ENCODE measurements around the gene PLOD1.

Gene PLOD1

GRCh38 chr1:11934302-11935056 is at the start of gene PLOD1:
TSS of gene PLOD1 (plus strand) at chr1:11934717. CDS start at chr1:11934780, 63 bp downstream.
- DNase-seq: peak; percentile 88 to 96
- peaks cover 0 to 54% (median 41%) of the 10 kb centered on the region in 4 donors for H3K4me1 ChIP-seq
- intact Hi-C loops (cut with DNase I; ENCODE audit: low total_unique reads): no loop called here
- H3K27ac ChIP-seq: peak within 1 kb of the TSS; percentile 81 to 87
- H3K9me3 ChIP-seq: no peaks in the 10 kb centered on the region
- H3K27me3 ChIP-seq: no peaks in the 10 kb centered on the region
- no peak for TF ChIP-seq CTCF (IDR thresholded peaks at IDR 0.05)
- H3K36me3 ChIP-seq: no peaks in the 10 kb centered on the region
- H3K4me3 ChIP-seq: peak within 1 kb of the TSS; percentile 58 to 80

GRCh38 chr1:11885916-11886315 is 48.6 kb upstream of the PLOD1 start:
- H3K4me1 ChIP-seq: peaks cover 0 to 4% (median 2%) of the 10 kb centered on the region in 4 donors
- no peak for DNase-seq
- no peak overlapping the region for H3K27ac ChIP-seq
- no peaks in the 10 kb centered on the region for H3K9me3 ChIP-seq
- H3K4me3 ChIP-seq: no peak overlapping the region
- no peak for TF ChIP-seq CTCF (IDR thresholded peaks at IDR 0.05)
- intact Hi-C loops (cut with DNase I; ENCODE audit: low total_unique reads): no loop called here
- no peaks in the 10 kb centered on the region for H3K36me3 ChIP-seq
- peaks cover 0 to 9% of the 10 kb centered on the region in 2 donors for H3K27me3 ChIP-seq

- intact Hi-C loops (cut with DNase I; ENCODE audit: low total_unique reads): no loop called here
- TF ChIP-seq CTCF (IDR thresholded peaks at IDR 0.05): no peak
- peaks cover 0 to 7% of the 10 kb centered on the region in 2 donors for H3K27me3 ChIP-seq
- no peaks in the 10 kb centered on the region for H3K36me3 ChIP-seq
- no peak overlapping the region for H3K27ac ChIP-seq
- no peak overlapping the region for H3K4me3 ChIP-seq
- no peak for DNase-seq
- no peaks in the 10 kb centered on the region for H3K9me3 ChIP-seq
- H3K4me1 ChIP-seq: no peaks in the 10 kb centered on the region
These were observed 47.4 kb upstream of the PLOD1 start for GRCh38 chr1:11886986-11887665.

- no peaks in the 10 kb centered on the region for H3K9me3 ChIP-seq
- peaks cover 0 to 7% of the 10 kb centered on the region in 2 donors for H3K27me3 ChIP-seq
- no peak for TF ChIP-seq CTCF (IDR thresholded peaks at IDR 0.05)
- H3K4me1 ChIP-seq: no peaks in the 10 kb centered on the region
- no peak overlapping the region for H3K27ac ChIP-seq
- no peak overlapping the region for H3K4me3 ChIP-seq
- intact Hi-C loops (cut with DNase I; ENCODE audit: low total_unique reads): no loop called here
- DNase-seq: no peak
- no peaks in the 10 kb centered on the region for H3K36me3 ChIP-seq
These were observed 46.9 kb upstream of the PLOD1 start for GRCh38 chr1:11887666-11888007.

- no peak for DNase-seq
- peaks cover 0 to 8% of the 10 kb centered on the region in 2 donors for H3K27me3 ChIP-seq
- no peaks in the 10 kb centered on the region for H3K4me1 ChIP-seq
- no peaks in the 10 kb centered on the region for H3K9me3 ChIP-seq
- no peak overlapping the region for H3K4me3 ChIP-seq
- intact Hi-C loops (cut with DNase I; ENCODE audit: low total_unique reads): no loop called here
- H3K27ac ChIP-seq: no peak overlapping the region
- TF ChIP-seq CTCF (IDR thresholded peaks at IDR 0.05): no peak
- H3K36me3 ChIP-seq: no peaks in the 10 kb centered on the region
These were observed 46.2 kb upstream of the PLOD1 start for GRCh38 chr1:11888206-11888876.

Measured in tibial artery (tissue), 4 donors.